B cell (primary cell): ENCODE measurements around the gene COL5A1. TPM values are rescaled to one million over a fixed set of nuclear protein-coding genes. Genes with fewer than 3 reads are reported as not detected.

ENCODE experiments used
- ATAC-seq: fragments of 200-7000 bp; cut with Tn5 transposase; one replicate; pipeline ENCODE4 v1.10.0; 2021; ENCODE audit warnings: low read depth, mild to moderate bottlenecking, moderate number of reproducible peaks, moderate library complexity
- CTCF ChIA-PET: fragments of 350-600 bp; sonication (Branson Sonifier 250); formaldehyde crosslinking; loops from one replicate; lab custom pipeline; 2021; ENCODE audit warnings: antibody characterized with exemption, inconsistent platforms; lab: Charles Lee
- POLR2A ChIA-PET: fragments of 350-600 bp; sonication (Branson Sonifier 250); formaldehyde crosslinking; loops from one replicate; lab custom pipeline; 2021; ENCODE audit warnings: antibody characterized with exemption; lab: Charles Lee
- DNase-seq: peaks from one replicate; pipeline ENCODE4 v3.0.0; 2013
- H2AFZ ChIP-seq: 2 replicates; pipeline ENCODE4 v1.6.1; 2012; ENCODE audit warnings: mild to moderate bottlenecking, low read depth, low read length; ENCODE audit not compliant: insufficient read depth, poor library complexity, severe bottlenecking
- H3K27ac ChIP-seq, 2 donors: 1 replicate in 1 of 2; 2 replicates in 1 of 2; pipeline ENCODE4 v1.5.1; 2012 to 2013; ENCODE audit warnings: low read length in 2 of 2, mild to moderate bottlenecking in 2 of 2, moderate library complexity in 1 of 2
- H3K27me3 ChIP-seq, 4 experiments: fragments of 200-600 bp in 1 of 4; sonication (generic) in 1 of 4; replicated peaks in 1 of 4; 1 replicate in 2 of 4; 2 replicates in 2 of 4; pipeline versions ENCODE4 v1.6.1 to v1.7.0; 2013 to 2016; ENCODE audit warnings: low read length in 3 of 4, mild to moderate bottlenecking in 2 of 4, mixed read lengths in 1 of 4, moderate library complexity in 1 of 4; ENCODE audit not compliant: insufficient read depth in 4 of 4, control insufficient read depth in 3 of 4; ENCODE audit errors: control extremely low read depth in 1 of 4
- H3K36me3 ChIP-seq, 2 experiments: replicated peaks in 1 of 2; 1 replicate in 1 of 2; 2 replicates in 1 of 2; pipeline versions ENCODE4 v1.6.1 to v1.7.1; 2013; ENCODE audit warnings: low read length in 1 of 2; ENCODE audit not compliant: insufficient read depth in 2 of 2, control insufficient read depth in 1 of 2; ENCODE audit errors: control extremely low read depth in 1 of 2, extremely low read depth in 1 of 2
- H3K4me1 ChIP-seq, 2 donors: fragments of 200-600 bp in 1 of 2; sonication (generic) in 1 of 2; 1 replicate in 1 of 2; 2 replicates in 1 of 2; pipeline versions ENCODE4 v1.5.1 to v1.6.1; 2013 to 2017; ENCODE audit warnings: low read length in 2 of 2; ENCODE audit not compliant: control insufficient read depth in 2 of 2, insufficient read depth in 2 of 2
- H3K4me2 ChIP-seq: replicated peaks from 2 replicates; pipeline ENCODE3; 2012; ENCODE audit warnings: mild to moderate bottlenecking, low read depth, low read length; ENCODE audit not compliant: poor library complexity, severe bottlenecking
- H3K4me3 ChIP-seq, 5 experiments: fragments of 200-600 bp in 1 of 5; sonication (generic) in 1 of 5; 1 replicate in 3 of 5; 2 replicates in 2 of 5; pipeline versions ENCODE4 v1.5.1 to v1.7.0; 2011 to 2016; ENCODE audit warnings: low read length in 4 of 5, mild to moderate bottlenecking in 4 of 5, low read depth in 2 of 5, control low read depth in 1 of 5, moderate library complexity in 1 of 5; ENCODE audit not compliant: insufficient read depth in 1 of 5; ENCODE audit errors: control extremely low read depth in 1 of 5, extremely low read depth in 1 of 5
- H3K79me2 ChIP-seq: fragments of 200-600 bp; sonication (generic); one replicate; pipeline ENCODE4 v1.6.0; 2016; ENCODE audit warnings: low read length; ENCODE audit not compliant: control insufficient read depth, insufficient read depth
- H3K9ac ChIP-seq: fragments of 200-600 bp; sonication (generic); 2 replicates; pipeline ENCODE4 v1.6.1; 2017; ENCODE audit warnings: mild to moderate bottlenecking, low read length, moderate library complexity
- H3K9me3 ChIP-seq, 3 donors: one replicate each; pipeline versions ENCODE4 v1.6.1 to v1.7.1; 2013; ENCODE audit warnings: low read length in 2 of 3; ENCODE audit not compliant: control insufficient read depth in 2 of 3, insufficient read depth in 1 of 3; ENCODE audit errors: control extremely low read depth in 1 of 3
- H4K20me1 ChIP-seq: 2 replicates; pipeline ENCODE4 v1.6.0; 2012; ENCODE audit warnings: mild to moderate bottlenecking, low read length; ENCODE audit not compliant: insufficient read depth, control insufficient read depth, poor library complexity, severe bottlenecking
- H3K27ac Mint-ChIP-seq: one replicate; pipeline ENCODE4 v1.8.0; 2021; ENCODE audit warnings: mixed read lengths
- H3K27me3 Mint-ChIP-seq: one replicate; pipeline ENCODE4 v1.8.0; 2021; ENCODE audit warnings: mixed read lengths
- H3K4me1 Mint-ChIP-seq: one replicate; pipeline ENCODE4 v1.8.0; 2021; ENCODE audit warnings: mixed read lengths
- H3K4me3 Mint-ChIP-seq: one replicate; pipeline ENCODE4 v1.8.0; 2021; ENCODE audit warnings: mixed read lengths
- H3K9me3 Mint-ChIP-seq: one replicate; pipeline ENCODE4 v1.8.0; 2022; ENCODE audit warnings: mixed read lengths; ENCODE audit not compliant: insufficient read depth
- CTCF ChIP-seq: fragments of 200-600 bp; IDR thresholded peaks from one replicate; pipeline ENCODE4 v1.8.0; 2022; ENCODE audit warnings: antibody characterized with exemption, mild to moderate bottlenecking
- EZH2 ChIP-seq: IDR thresholded peaks from 2 replicates; pipeline ENCODE4 v1.6.1; 2012; ENCODE audit warnings: borderline replicate concordance, low read depth, mild to moderate bottlenecking, moderate library complexity, low read length; ENCODE audit not compliant: insufficient read depth, poor library complexity, severe bottlenecking
- WGBS: methylation state at CpG from one replicate; pipeline ENCODE4 v1.1.5; 2013; ENCODE audit warnings: missing lambda C conversion rate; ENCODE audit not compliant: insufficient coverage; 5-methylcytosine and 5-hydroxymethylcytosine counted together
- intact Hi-C: fragments of 100-400 bp; cut with micrococcal nuclease; formaldehyde crosslinking; loops from one replicate; pipeline ENCODE4 v1.10.0; 2022
- polyA plus RNA-seq: library from polyadenylated mRNA; depleted of rRNA; stranded (reverse); fragments of >200 nt; gene quantifications from 2 replicates; pipeline ENCODE4 v1.2.3, GENCODE V29; 2012
- total RNA-seq, 2 donors: library from RNA; stranded (reverse); fragments of 120-200 nt in 1 of 2; gene quantifications; 1 replicate in 1 of 2; 2 replicates in 1 of 2; pipeline versions ENCODE4 v1.2.3 to v1.2.4, GENCODE V29; 2013 to 2022

The COL5A1 gene
- total and polyA plus RNA-seq, 2 donors (not counting 1 experiment from before 2014, with no cell fraction given) = 0.06 TPM; not detected in 1

GRCh38 chr9:134858051-134858841 is 216.6 kb downstream of the COL5A1 start:
- Mint-ChIP-seq H3K27me3 (peaks cover 11% of the 10 kb centered on the region), H3K9me3 (peaks cover 6% of the 10 kb centered on the region), H3K4me1 (no peaks in the 10 kb centered on the region), H3K4me3 (no peak overlapping the region), H3K27ac (no peak overlapping the region)
- Histone ChIP-seq H2AFZ (no peak overlapping the region), H3K79me2 (no peaks in the 10 kb centered on the region), H4K20me1 (no peaks in the 10 kb centered on the region), H3K4me3 (no peak overlapping the region), H3K27me3 (peaks cover 0 to 4% (median 0%) of the 10 kb centered on the region in 4 experiments), H3K36me3 (no peaks in the 10 kb centered on the region), H3K9ac (no peak overlapping the region), H3K4me2 (no peak overlapping the region), H3K27ac (no peak overlapping the region), H3K4me1 (no peaks in the 10 kb centered on the region), H3K9me3 (peaks cover 0 to 6% (median 2%) of the 10 kb centered on the region in 3 donors)
- ChIA-PET POLR2A (no interaction called here), CTCF (no interaction called here)
- intact Hi-C loops = no loop called here
- TF ChIP-seq CTCF (no peak), EZH2 (no peak)
- WGBS = 66% methylated on average over 9 of the region's 11 CpGs
- no peak for ATAC-seq
- no peak for DNase-seq

- peaks cover 6% of the 10 kb centered on the region for H3K9me3 Mint-ChIP-seq
- Histone ChIP-seq H3K4me3 (no peak overlapping the region), H3K4me1 (no peaks in the 10 kb centered on the region), H3K9me3 (peaks cover 0 to 17% (median 2%) of the 10 kb centered on the region in 3 donors), H3K36me3 (no peaks in the 10 kb centered on the region), H3K9ac (no peak overlapping the region), H4K20me1 (no peaks in the 10 kb centered on the region), H3K4me2 (no peak overlapping the region), H2AFZ (no peak overlapping the region), H3K27ac (no peak overlapping the region), H3K27me3 (no peaks in the 10 kb centered on the region), H3K79me2 (no peaks in the 10 kb centered on the region)
- TF ChIP-seq CTCF = no peak
- no peak for TF ChIP-seq EZH2
- H3K27me3 Mint-ChIP-seq = peaks cover 11% of the 10 kb centered on the region
- intact Hi-C loops = no loop called here
- ATAC-seq (no peak), DNase-seq (no peak)
- 95% methylated on average over 13 of the region's 13 CpGs for WGBS
- no peak overlapping the region for H3K27ac Mint-ChIP-seq
- POLR2A ChIA-PET = no interaction called here
- H3K4me3 Mint-ChIP-seq = no peak overlapping the region
- CTCF ChIA-PET = no interaction called here
- H3K4me1 Mint-ChIP-seq = no peaks in the 10 kb centered on the region
Measured at GRCh38 chr9:134860510-134860909, 218.9 kb downstream of the COL5A1 start.
